ENCODE measurements around the gene PORCN. TPM values are rescaled to one million over a fixed set of nuclear protein-coding genes. Genes with fewer than 3 reads are reported as not detected.

PORCN gene
- total and polyA plus RNA-seq, 2 of the 13 experiments (the other 11 are each of a cell fraction or from before 2014, with no cell fraction given), result 3.9 to 5.8 TPM

GRCh38 chrX:48522291-48522690 is 13.5 kb downstream of the PORCN start (continued):
- TF ChIP-seq AHDC1 (CRISPR knock-in tag; IDR thresholded peaks at IDR 0.05; ENCODE audit: borderline replicate concordance) (0 out of 2 replicates have a peak, but pooled peaks have one; percentile 30), PHF8 (CRISPR knock-in tag; IDR thresholded peaks at IDR 0.05) (peak; percentile 2; the same call in 1 of the 2 replicates), ZNF629 (CRISPR knock-in tag; conservative IDR thresholded peaks at IDR 0.05) (no peak), ZBTB39 (CRISPR knock-in tag; IDR thresholded peaks at IDR 0.05) (0 out of 2 replicates have a peak, but pooled peaks have one; percentile 24), CHD2 (IDR thresholded peaks at IDR 0.05; ENCODE audit: low read depth, low read length) (no peak), ZNF547 (CRISPR knock-in tag; IDR thresholded peaks at IDR 0.05) (no peak), TARDBP (CRISPR knock-in tag; IDR thresholded peaks at IDR 0.05) (no peak), ZFX (CRISPR knock-in tag; IDR thresholded peaks at IDR 0.05; ENCODE audit: low read depth) (peak; percentile 51; the same call in 1 of the 2 replicates), PBX2 (CRISPR knock-in tag; IDR thresholded peaks at IDR 0.05) (no peak), NR3C1 (CRISPR knock-in tag; IDR thresholded peaks at IDR 0.05) (no peak), BCL3 (CRISPR knock-in tag; IDR thresholded peaks at IDR 0.05) (no peak), ZNF501 (CRISPR knock-in tag; IDR thresholded peaks at IDR 0.05) (0 out of 2 replicates have a peak, but pooled peaks have one; percentile 28), NR2F6 (IDR thresholded peaks at IDR 0.05) (no peak), NR2F6 (CRISPR knock-in tag; IDR thresholded peaks at IDR 0.05) (0 out of 2 replicates have a peak, but pooled peaks have one; percentile 4), WIZ (CRISPR knock-in tag; IDR thresholded peaks at IDR 0.05) (no peak), ZFP36L1 (CRISPR knock-in tag; IDR thresholded peaks at IDR 0.05) (no peak; the same call in 1 of the 2 replicates), MTF2 (CRISPR knock-in tag; IDR thresholded peaks at IDR 0.05; ENCODE audit: borderline replicate concordance) (no peak), ZNF589 (CRISPR knock-in tag; conservative IDR thresholded peaks at IDR 0.05) (no peak), TFE3 (CRISPR knock-in tag; IDR thresholded peaks at IDR 0.05) (0 out of 2 replicates have a peak, but pooled peaks have one; percentile 18), MXI1 (IDR thresholded peaks at IDR 0.05; ENCODE audit: borderline replicate concordance, low read depth, low read length) (peak; percentile 6; the same call in 1 of the 3 replicates)

All from HepG2 (cell line).